Measurements from ENCODE around the gene DOK7.

Gene DOK7

DNA sequence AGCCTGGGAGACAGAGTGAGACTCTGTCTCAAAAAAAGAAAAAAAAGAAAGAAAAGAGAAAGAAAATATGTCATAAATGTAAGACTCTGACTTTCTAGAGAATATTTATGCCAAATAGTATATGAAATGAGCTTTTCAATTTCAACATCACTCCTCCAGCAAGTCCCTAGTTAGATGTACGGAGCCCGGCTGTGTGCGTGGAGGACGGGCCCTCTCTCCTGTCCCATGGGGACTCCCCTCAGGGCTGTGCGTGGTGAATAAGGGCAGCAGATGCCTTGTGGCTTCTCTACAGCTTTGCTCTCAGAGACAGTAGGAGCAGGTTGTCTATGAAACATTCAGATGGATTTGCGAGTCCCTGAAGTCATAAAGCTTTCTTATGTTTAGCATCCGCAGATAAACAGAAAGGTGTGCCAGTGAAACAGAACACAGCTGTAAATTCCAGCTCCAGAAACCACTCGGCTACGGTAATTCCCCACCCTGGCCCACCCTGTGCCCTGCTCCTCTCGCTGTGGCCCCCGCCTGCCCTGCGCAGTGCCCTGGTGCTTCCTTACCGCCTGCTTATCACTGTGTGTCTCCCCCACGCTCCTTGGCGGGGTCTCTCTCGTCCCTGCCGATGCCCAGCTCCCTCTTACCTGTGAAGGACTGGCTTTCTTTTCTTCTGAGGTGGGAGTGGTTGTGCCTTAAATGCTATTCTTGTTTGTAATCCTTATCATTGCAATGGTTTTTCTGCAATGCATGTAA lies 35.2 kb upstream of the DOK7 start:
- H3K4me1 ChIP-seq (ENCODE audit: control insufficient read depth, insufficient read depth, low read length, unreplicated experiment) = no peaks in the 10 kb centered on the region
- no peak overlapping the region for H3K4me3 ChIP-seq (ENCODE audit: low read depth, low read length)

DNA sequence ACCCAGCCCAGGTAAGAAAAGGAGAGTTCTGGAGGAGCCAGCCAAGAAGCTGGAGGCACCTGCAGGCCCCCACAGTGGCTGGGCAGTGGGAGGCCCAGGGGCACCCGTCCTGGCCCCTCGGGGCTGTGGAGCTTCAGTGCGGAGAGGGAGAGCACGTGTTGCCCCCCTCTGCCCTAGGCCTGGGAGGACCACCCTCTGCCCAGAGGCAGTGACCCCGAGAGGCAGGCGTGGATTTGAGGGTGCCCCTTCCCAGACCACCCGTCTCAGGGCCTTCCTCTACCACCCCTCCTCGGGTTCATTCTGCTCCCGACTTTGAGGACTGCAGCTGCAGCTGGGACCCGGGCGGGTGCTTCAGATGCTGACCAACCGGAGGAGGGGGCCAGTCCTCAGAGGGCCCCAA lies 33.5 kb upstream of the DOK7 start:
- Histone ChIP-seq H3K27ac (ENCODE audit: low read depth, low read length) (no peak overlapping the region), H2AFZ (ENCODE audit: low read length, unreplicated experiment) (no peak overlapping the region), H3K4me1 (ENCODE audit: control insufficient read depth, insufficient read depth, low read length, unreplicated experiment) (no peaks in the 10 kb centered on the region), H3K36me3 (ENCODE audit: insufficient read depth, low read length) (no peaks in the 10 kb centered on the region), H3K79me2 (ENCODE audit: control insufficient read depth, insufficient read depth, low read length, unreplicated experiment) (no peaks in the 10 kb centered on the region), H3K27me3 (ENCODE audit: insufficient read depth, low read length) (no peaks in the 10 kb centered on the region), H3K4me3 (ENCODE audit: low read depth, low read length) (no peak overlapping the region)

More for the DNA sequence above, 35.2 kb upstream of the DOK7 start:
- Histone ChIP-seq H3K27me3 (ENCODE audit: insufficient read depth, low read length) (no peaks in the 10 kb centered on the region), H3K79me2 (ENCODE audit: control insufficient read depth, insufficient read depth, low read length, unreplicated experiment) (no peaks in the 10 kb centered on the region), H3K36me3 (ENCODE audit: insufficient read depth, low read length) (no peaks in the 10 kb centered on the region), H3K27ac (ENCODE audit: low read depth, low read length) (no peak overlapping the region), H2AFZ (ENCODE audit: low read length, unreplicated experiment) (no peak overlapping the region)

DNA sequence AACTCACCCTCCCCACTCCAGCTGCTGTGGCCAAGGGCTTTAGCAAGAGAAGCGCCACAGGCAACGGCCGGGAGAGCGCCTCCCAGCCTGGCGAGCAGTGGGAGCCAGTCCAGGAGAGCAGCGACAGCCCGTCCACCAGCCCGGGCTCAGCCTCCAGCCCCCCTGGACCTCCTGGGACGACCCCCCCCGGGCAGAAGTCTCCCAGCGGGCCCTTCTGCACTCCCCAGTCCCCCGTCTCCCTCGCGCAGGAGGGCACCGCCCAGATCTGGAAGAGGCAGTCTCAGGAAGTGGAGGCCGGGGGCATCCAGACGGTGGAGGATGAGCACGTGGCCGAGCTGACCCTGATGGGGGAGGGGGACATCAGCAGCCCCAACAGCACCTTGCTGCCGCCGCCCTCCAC lies 32.6 kb upstream of the DOK7 start:
- H3K4me3 ChIP-seq (ENCODE audit: low read depth, low read length) = no peak overlapping the region
- H3K27me3 ChIP-seq (ENCODE audit: insufficient read depth, low read length) = no peaks in the 10 kb centered on the region
- no peaks in the 10 kb centered on the region for H3K36me3 ChIP-seq (ENCODE audit: insufficient read depth, low read length)
- no peaks in the 10 kb centered on the region for H3K79me2 ChIP-seq (ENCODE audit: control insufficient read depth, insufficient read depth, low read length, unreplicated experiment)
- no peak overlapping the region for H2AFZ ChIP-seq (ENCODE audit: low read length, unreplicated experiment)
- no peak overlapping the region for H3K27ac ChIP-seq (ENCODE audit: low read depth, low read length)
- no peaks in the 10 kb centered on the region for H3K4me1 ChIP-seq (ENCODE audit: control insufficient read depth, insufficient read depth, low read length, unreplicated experiment)

DNA sequence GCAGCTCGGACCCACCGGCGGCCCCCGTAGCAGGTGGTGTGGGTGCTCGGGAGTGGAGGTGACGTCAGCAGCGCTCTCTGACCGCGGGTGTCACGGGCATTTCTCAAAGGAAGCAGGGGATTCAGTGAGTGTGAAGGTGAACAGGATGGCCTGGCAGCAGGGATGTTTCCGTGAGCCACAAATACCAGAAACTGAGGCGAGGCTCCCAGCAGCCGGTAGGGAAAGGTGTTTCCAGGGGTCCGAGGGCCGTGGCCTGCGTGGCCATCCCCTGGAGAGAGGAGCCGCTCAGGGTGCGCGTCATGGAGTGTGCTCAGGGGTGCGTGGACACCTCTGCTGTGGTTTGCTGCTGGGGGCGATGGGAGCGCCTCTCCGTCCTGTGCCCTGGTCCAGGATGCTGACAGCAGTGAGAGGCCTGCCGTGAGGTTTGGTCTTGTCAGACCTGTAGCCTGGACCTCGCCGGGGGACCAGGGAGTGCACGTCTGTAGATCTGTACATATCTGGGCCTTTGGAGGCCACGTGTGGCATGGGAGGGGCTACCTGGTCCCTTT lies 31.6 kb upstream of the DOK7 start:
- no peak overlapping the region for H3K4me3 ChIP-seq (ENCODE audit: low read depth, low read length)
- no peak overlapping the region for H2AFZ ChIP-seq (ENCODE audit: low read length, unreplicated experiment)
- H3K79me2 ChIP-seq (ENCODE audit: control insufficient read depth, insufficient read depth, low read length, unreplicated experiment) = no peaks in the 10 kb centered on the region
- H3K4me1 ChIP-seq (ENCODE audit: control insufficient read depth, insufficient read depth, low read length, unreplicated experiment) = peaks cover under 1% of the 10 kb centered on the region
- no peaks in the 10 kb centered on the region for H3K36me3 ChIP-seq (ENCODE audit: insufficient read depth, low read length)
- H3K27me3 ChIP-seq (ENCODE audit: insufficient read depth, low read length) = no peaks in the 10 kb centered on the region
- no peak overlapping the region for H3K27ac ChIP-seq (ENCODE audit: low read depth, low read length)

DNA sequence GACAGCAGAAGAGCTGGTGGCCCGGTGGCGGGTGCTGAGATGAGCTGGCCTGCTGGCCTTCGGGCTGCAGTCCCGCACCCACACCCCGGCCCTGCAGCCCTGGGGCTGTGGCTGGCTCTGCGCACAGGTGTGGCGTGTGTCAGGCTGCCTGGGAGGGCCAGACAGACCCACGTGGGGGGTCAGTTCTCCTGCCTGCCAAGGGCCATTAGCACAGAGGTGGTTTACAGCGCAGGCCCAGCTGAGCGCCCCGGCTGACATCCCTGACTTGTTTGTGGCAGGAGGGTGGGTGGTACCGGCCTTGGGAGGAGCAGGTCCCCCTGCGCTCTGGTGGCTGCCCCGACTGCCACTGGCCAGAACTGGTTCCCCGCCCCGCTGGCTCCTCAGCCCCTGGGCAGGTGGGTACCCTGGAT lies 30.7 kb upstream of the DOK7 start:
- Histone ChIP-seq H3K79me2 (ENCODE audit: control insufficient read depth, insufficient read depth, low read length, unreplicated experiment) (no peaks in the 10 kb centered on the region), H2AFZ (ENCODE audit: low read length, unreplicated experiment) (no peak overlapping the region), H3K4me1 (ENCODE audit: control insufficient read depth, insufficient read depth, low read length, unreplicated experiment) (peaks cover 9% of the 10 kb centered on the region), H3K36me3 (ENCODE audit: insufficient read depth, low read length) (no peaks in the 10 kb centered on the region), H3K27ac (ENCODE audit: low read depth, low read length) (no peak overlapping the region), H3K4me3 (ENCODE audit: low read depth, low read length) (no peak overlapping the region), H3K27me3 (ENCODE audit: insufficient read depth, low read length) (no peaks in the 10 kb centered on the region)

DNA sequence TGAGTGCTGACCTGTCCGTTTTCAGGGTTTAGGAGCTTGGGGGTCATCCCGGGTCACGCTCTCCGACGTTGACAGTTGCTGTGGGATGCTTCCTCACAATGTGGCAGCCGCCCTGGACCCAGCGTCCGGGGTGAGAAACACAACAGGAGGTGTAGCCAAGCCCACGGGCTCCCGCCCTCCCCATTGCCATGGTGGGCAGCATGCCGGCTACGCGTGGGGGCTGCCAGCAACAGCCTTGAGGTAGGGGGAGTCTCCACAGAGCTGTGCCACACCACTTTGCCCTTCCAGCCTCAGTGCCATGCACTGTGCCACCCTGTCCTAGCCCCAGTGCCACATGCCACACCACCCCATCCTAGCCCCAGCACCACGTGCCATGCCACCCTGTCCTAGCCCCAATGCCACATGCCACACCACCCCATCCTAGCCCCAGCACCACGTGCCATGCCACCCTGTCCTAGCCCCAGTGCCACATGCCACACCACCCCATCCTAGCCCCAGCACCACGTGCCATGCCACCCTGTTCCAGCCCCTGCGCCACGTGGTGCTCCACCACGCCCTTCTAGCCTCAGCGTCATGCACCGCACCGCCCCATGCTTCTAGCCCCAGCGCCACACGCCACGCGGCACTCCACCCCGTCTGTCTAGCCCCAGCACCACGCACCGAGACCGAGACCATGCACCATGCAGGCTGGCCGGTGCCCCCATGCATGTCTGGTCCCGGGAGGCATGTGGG lies 29.8 kb upstream of the DOK7 start:
- Histone ChIP-seq H3K4me1 (ENCODE audit: control insufficient read depth, insufficient read depth, low read length, unreplicated experiment) (peaks cover 11% of the 10 kb centered on the region), H3K27me3 (ENCODE audit: insufficient read depth, low read length) (no peaks in the 10 kb centered on the region), H3K36me3 (ENCODE audit: insufficient read depth, low read length) (no peaks in the 10 kb centered on the region), H2AFZ (ENCODE audit: low read length, unreplicated experiment) (no peak overlapping the region), H3K79me2 (ENCODE audit: control insufficient read depth, insufficient read depth, low read length, unreplicated experiment) (no peaks in the 10 kb centered on the region), H3K27ac (ENCODE audit: low read depth, low read length) (no peak overlapping the region), H3K4me3 (ENCODE audit: low read depth, low read length) (no peak overlapping the region)

DNA sequence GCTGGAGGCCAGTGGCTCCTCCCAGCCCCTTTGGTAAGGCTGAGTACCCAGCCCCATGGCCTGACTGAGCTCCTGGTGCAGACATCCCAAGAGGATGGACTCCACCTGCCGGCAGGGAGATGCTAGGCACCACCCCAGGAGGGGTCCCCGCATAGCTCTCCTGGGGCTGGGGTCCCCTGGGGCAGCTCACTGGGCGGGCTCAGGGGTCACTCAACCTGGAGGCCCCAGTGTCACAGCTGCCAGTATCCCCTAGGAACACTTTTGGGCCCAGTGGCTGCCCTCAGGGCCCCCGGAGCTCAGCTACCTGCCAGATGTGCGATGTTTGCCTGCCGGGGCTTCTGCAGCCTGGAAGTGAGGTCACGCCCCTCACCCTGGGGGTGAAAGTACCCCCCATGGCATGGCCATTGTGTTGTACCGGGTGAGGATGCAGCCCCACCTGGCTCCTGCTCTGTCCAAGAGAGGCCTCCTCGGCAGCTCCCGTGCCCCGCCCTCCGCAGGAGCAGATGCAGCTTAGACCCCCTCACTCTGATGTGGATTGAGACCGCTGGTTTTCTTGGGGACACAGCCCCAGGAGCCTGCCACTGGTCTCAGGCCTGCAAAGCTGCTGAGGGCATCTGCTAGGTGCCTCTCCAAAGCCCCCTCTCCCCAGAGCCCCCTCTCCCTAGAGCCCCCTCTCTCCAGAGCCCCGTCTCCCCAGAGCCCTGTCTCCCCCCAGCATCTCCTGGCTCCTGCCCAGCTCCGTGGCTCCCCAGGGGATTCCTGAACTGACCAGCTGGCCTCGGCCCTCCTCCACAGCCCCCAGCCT lies 28.0 kb upstream of the DOK7 start:
- Histone ChIP-seq H3K4me1 (ENCODE audit: control insufficient read depth, insufficient read depth, low read length, unreplicated experiment) (peaks cover 11% of the 10 kb centered on the region), H3K4me3 (ENCODE audit: low read depth, low read length) (no peak overlapping the region), H3K79me2 (ENCODE audit: control insufficient read depth, insufficient read depth, low read length, unreplicated experiment) (no peaks in the 10 kb centered on the region), H2AFZ (ENCODE audit: low read length, unreplicated experiment) (no peak overlapping the region), H3K36me3 (ENCODE audit: insufficient read depth, low read length) (no peaks in the 10 kb centered on the region), H3K27me3 (ENCODE audit: insufficient read depth, low read length) (no peaks in the 10 kb centered on the region), H3K27ac (ENCODE audit: low read depth, low read length) (no peak overlapping the region)

DNA sequence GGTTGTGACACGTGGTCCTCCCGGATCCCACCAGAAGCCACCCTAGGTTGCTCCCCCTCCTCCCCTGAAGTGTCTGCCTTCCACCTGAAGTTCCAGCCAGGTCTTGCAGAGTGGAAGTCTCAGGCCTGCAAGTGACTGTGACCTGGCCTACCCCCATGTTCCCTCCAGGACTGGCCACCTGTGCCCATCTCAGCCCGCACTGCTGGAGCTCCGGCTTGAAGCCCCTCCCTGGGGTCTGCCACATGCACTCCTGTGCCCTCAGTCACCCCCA lies 27.5 kb upstream of the DOK7 start:
- no peak overlapping the region for H3K27ac ChIP-seq (ENCODE audit: low read depth, low read length)
- no peaks in the 10 kb centered on the region for H3K27me3 ChIP-seq (ENCODE audit: insufficient read depth, low read length)
- no peaks in the 10 kb centered on the region for H3K79me2 ChIP-seq (ENCODE audit: control insufficient read depth, insufficient read depth, low read length, unreplicated experiment)
- H3K4me3 ChIP-seq (ENCODE audit: low read depth, low read length) = no peak overlapping the region
- no peak overlapping the region for H2AFZ ChIP-seq (ENCODE audit: low read length, unreplicated experiment)
- no peaks in the 10 kb centered on the region for H3K36me3 ChIP-seq (ENCODE audit: insufficient read depth, low read length)
- peaks cover 11% of the 10 kb centered on the region for H3K4me1 ChIP-seq (ENCODE audit: control insufficient read depth, insufficient read depth, low read length, unreplicated experiment)

DNA sequence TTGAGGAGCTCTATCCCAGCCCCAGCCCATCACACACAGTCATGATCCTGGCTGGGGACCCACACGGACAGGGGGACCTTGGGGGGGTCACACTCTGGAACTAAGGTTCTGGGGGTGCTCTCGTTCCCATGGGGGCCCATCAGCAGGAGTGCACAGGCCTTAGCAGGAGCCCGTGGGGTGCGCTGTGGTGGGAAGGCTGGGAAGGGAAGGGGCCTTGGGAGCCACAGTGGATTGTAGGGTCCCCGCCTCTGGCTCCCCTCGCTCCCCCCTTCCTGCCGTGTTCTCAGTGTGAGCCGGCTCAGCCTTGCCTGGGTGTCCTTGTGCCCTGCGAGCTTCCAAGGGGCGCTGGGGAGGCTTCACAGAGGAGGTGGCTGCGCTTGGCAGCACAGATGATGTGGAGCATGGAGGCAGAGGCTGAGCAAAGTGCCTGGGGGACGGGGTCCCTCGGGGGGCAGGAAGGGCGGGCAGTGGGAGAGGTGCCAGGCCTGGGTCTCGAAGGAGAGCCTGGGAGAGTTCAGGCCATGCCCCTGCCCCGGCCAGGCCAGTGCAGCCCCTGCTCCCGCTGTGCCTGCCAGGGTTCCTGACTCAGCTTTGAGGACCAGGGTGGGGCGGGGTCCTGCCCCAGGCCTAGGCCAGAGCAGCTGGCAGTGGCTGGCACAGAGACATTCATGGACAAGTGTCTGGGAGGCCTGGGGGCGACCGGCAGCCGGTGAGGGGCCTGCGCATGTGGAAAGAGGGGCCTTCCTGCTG lies 26.9 kb upstream of the DOK7 start:
- Histone ChIP-seq H2AFZ (ENCODE audit: low read length, unreplicated experiment) (no peak overlapping the region), H3K27ac (ENCODE audit: low read depth, low read length) (peak overlapping the region; percentile 8; the same call in 1 of the 2 replicates), H3K36me3 (ENCODE audit: insufficient read depth, low read length) (no peaks in the 10 kb centered on the region), H3K79me2 (ENCODE audit: control insufficient read depth, insufficient read depth, low read length, unreplicated experiment) (no peaks in the 10 kb centered on the region), H3K4me3 (ENCODE audit: low read depth, low read length) (no peak overlapping the region), H3K27me3 (ENCODE audit: insufficient read depth, low read length) (no peaks in the 10 kb centered on the region), H3K4me1 (ENCODE audit: control insufficient read depth, insufficient read depth, low read length, unreplicated experiment) (peaks cover 11% of the 10 kb centered on the region)

Measured in ACC112 (cell line).